ENCODE data around the gene PLXNA4. TPM values are rescaled to one million over a fixed set of nuclear protein-coding genes. Genes with fewer than 3 reads are reported as not detected.

PLXNA4 gene
- total RNA-seq, 1 donor from 2014 or later = 3.3 TPM

DNA sequence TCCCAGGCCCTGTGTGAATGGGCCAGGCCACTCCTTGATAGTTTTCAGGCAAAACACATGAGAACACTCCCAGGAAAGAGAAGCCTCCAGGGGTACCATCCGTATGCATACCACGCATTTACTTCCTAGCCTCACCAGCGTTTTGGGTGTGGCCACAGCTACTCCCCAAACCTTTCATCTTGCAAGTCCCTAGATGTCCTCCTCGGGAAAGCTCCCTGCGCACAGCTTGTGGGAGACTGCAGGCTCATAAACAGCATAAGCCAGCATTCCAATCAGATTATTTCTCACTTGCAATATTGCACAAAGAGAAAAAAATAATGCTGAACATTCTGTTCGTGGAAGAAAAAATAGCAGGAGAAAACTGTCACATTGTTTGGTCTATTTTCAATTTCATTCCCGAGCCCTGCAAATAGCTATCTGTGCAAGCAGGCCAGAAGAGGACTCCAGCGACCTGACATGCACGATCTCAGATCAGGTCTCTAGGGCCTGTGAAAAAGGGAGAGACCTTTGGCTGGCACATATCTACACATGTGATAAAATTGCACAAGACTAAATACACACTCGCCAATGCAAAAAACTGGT, 175.6 kb downstream of the PLXNA4 start:
- no peak overlapping the region for H3K9ac ChIP-seq (ENCODE audit: low read length)
- no peaks in the 10 kb centered on the region for H4K20me1 ChIP-seq (ENCODE audit: insufficient read depth, low read length)
- no peaks in the 10 kb centered on the region for H3K36me3 ChIP-seq (ENCODE audit: insufficient read depth, low read length)
- H3K4me3 ChIP-seq (ENCODE audit: insufficient read depth, low read depth, low read length) = no peak overlapping the region
- H3K9me3 ChIP-seq (ENCODE audit: insufficient read depth, low read depth, low read length) = no peaks in the 10 kb centered on the region
- no peak overlapping the region for H3K4me2 ChIP-seq (ENCODE audit: low read length)
- H3K4me1 ChIP-seq (ENCODE audit: insufficient read depth, low read length) = peaks cover 19% of the 10 kb centered on the region
- H3K27ac Mint-ChIP-seq (ENCODE audit: unreplicated experiment) = no peak overlapping the region
- no peak overlapping the region for H3K27ac ChIP-seq (ENCODE audit: low read depth, low read length)
- peaks cover under 1% of the 10 kb centered on the region for H3K4me1 Mint-ChIP-seq (ENCODE audit: low read depth, unreplicated experiment)
- no peak overlapping the region for H3K4me3 Mint-ChIP-seq (ENCODE audit: unreplicated experiment)
- no peak for TF ChIP-seq EZH2 (IDR thresholded peaks at IDR 0.05; ENCODE audit: insufficient read depth, low read length)
- TF ChIP-seq, protein P1, sequence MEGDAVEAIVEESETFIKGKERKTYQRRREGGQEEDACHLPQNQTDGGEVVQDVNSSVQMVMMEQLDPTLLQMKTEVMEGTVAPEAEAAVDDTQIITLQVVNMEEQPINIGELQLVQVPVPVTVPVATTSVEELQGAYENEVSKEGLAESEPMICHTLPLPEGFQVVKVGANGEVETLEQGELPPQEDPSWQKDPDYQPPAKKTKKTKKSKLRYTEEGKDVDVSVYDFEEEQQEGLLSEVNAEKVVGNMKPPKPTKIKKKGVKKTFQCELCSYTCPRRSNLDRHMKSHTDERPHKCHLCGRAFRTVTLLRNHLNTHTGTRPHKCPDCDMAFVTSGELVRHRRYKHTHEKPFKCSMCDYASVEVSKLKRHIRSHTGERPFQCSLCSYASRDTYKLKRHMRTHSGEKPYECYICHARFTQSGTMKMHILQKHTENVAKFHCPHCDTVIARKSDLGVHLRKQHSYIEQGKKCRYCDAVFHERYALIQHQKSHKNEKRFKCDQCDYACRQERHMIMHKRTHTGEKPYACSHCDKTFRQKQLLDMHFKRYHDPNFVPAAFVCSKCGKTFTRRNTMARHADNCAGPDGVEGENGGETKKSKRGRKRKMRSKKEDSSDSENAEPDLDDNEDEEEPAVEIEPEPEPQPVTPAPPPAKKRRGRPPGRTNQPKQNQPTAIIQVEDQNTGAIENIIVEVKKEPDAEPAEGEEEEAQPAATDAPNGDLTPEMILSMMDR (IDR thresholded peaks at IDR 0.05; ENCODE audit: insufficient read depth, low read depth, low read length) = no peak
- H3K27me3 ChIP-seq (ENCODE audit: insufficient read depth, low read length) = no peaks in the 10 kb centered on the region
- DNase-seq (ENCODE audit: low read depth) = no peak
- no peaks in the 10 kb centered on the region for H3K79me2 ChIP-seq (ENCODE audit: insufficient read depth, low read length)
- H3K36me3 Mint-ChIP-seq (ENCODE audit: low read depth, unreplicated experiment) = no peaks in the 10 kb centered on the region
- H2AFZ ChIP-seq (ENCODE audit: low read depth, low read length) = no peak overlapping the region
- H3K27me3 Mint-ChIP-seq (ENCODE audit: low read depth, unreplicated experiment) = peaks cover 43% of the 10 kb centered on the region
- no peaks in the 10 kb centered on the region for H3K9me3 Mint-ChIP-seq (ENCODE audit: unreplicated experiment)
- no peak for FAIRE-seq

DNA sequence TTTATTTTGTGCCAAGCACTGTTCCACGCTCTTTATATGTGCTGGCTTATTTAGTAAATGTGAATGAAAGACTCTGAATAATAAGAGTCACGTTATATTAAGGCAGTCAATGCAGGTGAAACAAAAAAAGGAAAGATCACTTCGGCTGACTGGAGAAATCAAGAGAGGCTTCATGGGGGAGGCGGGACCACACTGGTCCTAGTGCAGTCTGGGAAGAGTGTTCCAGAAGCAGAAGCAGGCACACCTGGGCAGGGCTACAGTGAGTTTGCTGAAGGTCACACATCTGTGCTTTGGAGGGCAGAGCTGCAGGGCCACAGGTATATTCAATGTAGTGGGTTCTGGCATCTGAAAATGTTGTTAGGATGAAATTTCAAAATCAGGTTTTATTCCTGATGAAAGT, 176.9 kb downstream of the PLXNA4 start:
- H3K27me3 ChIP-seq (ENCODE audit: insufficient read depth, low read length) = no peaks in the 10 kb centered on the region
- H3K4me3 Mint-ChIP-seq (ENCODE audit: unreplicated experiment) = no peak overlapping the region
- H3K9ac ChIP-seq (ENCODE audit: low read length) = no peak overlapping the region
- no peaks in the 10 kb centered on the region for H3K9me3 ChIP-seq (ENCODE audit: insufficient read depth, low read depth, low read length)
- no peak for TF ChIP-seq EZH2 (IDR thresholded peaks at IDR 0.05; ENCODE audit: insufficient read depth, low read length)
- TF ChIP-seq, protein P1 (IDR thresholded peaks at IDR 0.05; ENCODE audit: insufficient read depth, low read depth, low read length) = no peak
- no peaks in the 10 kb centered on the region for H3K9me3 Mint-ChIP-seq (ENCODE audit: unreplicated experiment)
- no peaks in the 10 kb centered on the region for H3K79me2 ChIP-seq (ENCODE audit: insufficient read depth, low read length)
- H3K4me1 Mint-ChIP-seq (ENCODE audit: low read depth, unreplicated experiment) = no peaks in the 10 kb centered on the region
- H3K4me2 ChIP-seq (ENCODE audit: low read length) = no peak overlapping the region
- H3K27ac Mint-ChIP-seq (ENCODE audit: unreplicated experiment) = no peak overlapping the region
- H3K27ac ChIP-seq (ENCODE audit: low read depth, low read length) = no peak overlapping the region
- H4K20me1 ChIP-seq (ENCODE audit: insufficient read depth, low read length) = no peaks in the 10 kb centered on the region
- H3K27me3 Mint-ChIP-seq (ENCODE audit: low read depth, unreplicated experiment) = peaks cover 56% of the 10 kb centered on the region
- H3K36me3 Mint-ChIP-seq (ENCODE audit: low read depth, unreplicated experiment) = no peaks in the 10 kb centered on the region
- no peak overlapping the region for H2AFZ ChIP-seq (ENCODE audit: low read depth, low read length)
- H3K36me3 ChIP-seq (ENCODE audit: insufficient read depth, low read length) = no peaks in the 10 kb centered on the region
- H3K4me3 ChIP-seq (ENCODE audit: insufficient read depth, low read depth, low read length) = no peak overlapping the region
- DNase-seq (ENCODE audit: low read depth) = no peak
- H3K4me1 ChIP-seq (ENCODE audit: insufficient read depth, low read length) = peaks cover 18% of the 10 kb centered on the region
- FAIRE-seq = no peak

DNA sequence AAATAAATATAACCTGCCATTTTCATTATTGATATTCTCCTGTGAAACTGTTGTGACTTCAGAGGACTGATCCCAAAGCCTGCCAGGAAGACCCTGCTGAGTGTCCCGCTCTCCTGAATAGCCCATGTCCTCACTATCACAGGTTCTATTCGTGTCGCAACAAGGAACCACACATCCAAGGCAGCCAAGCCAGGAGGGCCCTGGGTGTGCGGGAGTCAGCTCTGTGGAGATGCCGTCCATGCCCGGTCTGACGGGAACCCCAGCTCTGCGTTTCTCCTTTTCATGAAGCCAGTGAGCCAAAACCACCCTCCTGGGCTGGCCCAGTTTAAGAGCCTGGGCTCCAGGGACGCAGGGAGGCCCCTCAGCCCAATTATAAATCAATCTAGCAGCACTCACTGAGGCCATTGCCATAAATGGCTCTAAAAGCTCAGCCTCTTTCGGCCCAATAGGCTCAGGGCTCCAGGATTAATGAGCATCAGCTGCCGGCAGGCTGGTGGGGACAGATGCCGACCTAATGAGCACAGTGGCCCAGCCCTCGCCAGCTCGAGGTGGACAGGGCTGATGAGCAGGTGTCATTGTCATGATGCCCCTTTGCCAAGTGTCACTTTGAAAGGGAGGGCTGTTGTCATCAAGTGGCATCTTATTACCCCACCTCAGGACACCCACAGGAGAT, 177.9 kb downstream of the PLXNA4 start:
- Histone ChIP-seq H3K9me3 (ENCODE audit: insufficient read depth, low read depth, low read length) (no peaks in the 10 kb centered on the region), H3K4me3 (ENCODE audit: insufficient read depth, low read depth, low read length) (no peak overlapping the region), H3K4me2 (ENCODE audit: low read length) (no peak overlapping the region), H3K4me1 (ENCODE audit: insufficient read depth, low read length) (peaks cover 12% of the 10 kb centered on the region), H3K79me2 (ENCODE audit: insufficient read depth, low read length) (no peaks in the 10 kb centered on the region), H3K36me3 (ENCODE audit: insufficient read depth, low read length) (no peaks in the 10 kb centered on the region), H3K27ac (ENCODE audit: low read depth, low read length) (no peak overlapping the region), H3K9ac (ENCODE audit: low read length) (no peak overlapping the region), H2AFZ (ENCODE audit: low read depth, low read length) (no peak overlapping the region), H3K27me3 (ENCODE audit: insufficient read depth, low read length) (no peaks in the 10 kb centered on the region), H4K20me1 (ENCODE audit: insufficient read depth, low read length) (no peaks in the 10 kb centered on the region)
- no peak for DNase-seq (ENCODE audit: low read depth)
- Mint-ChIP-seq H3K4me3 (ENCODE audit: unreplicated experiment) (no peak overlapping the region), H3K27me3 (ENCODE audit: low read depth, unreplicated experiment) (peaks cover 64% of the 10 kb centered on the region), H3K27ac (ENCODE audit: unreplicated experiment) (no peak overlapping the region), H3K4me1 (ENCODE audit: low read depth, unreplicated experiment) (no peaks in the 10 kb centered on the region), H3K9me3 (ENCODE audit: unreplicated experiment) (peaks cover 2% of the 10 kb centered on the region), H3K36me3 (ENCODE audit: low read depth, unreplicated experiment) (no peaks in the 10 kb centered on the region)
- FAIRE-seq = no peak
- no peak for TF ChIP-seq EZH2 (IDR thresholded peaks at IDR 0.05; ENCODE audit: insufficient read depth, low read length)
- TF ChIP-seq, protein P1 (IDR thresholded peaks at IDR 0.05; ENCODE audit: insufficient read depth, low read depth, low read length) = no peak

All from astrocyte (in vitro differentiated cells and primary cell).